Liver (tissue), 9 donors: ENCODE data around the gene PGBD4. TPM values are rescaled to one million over a fixed set of nuclear protein-coding genes. Genes with fewer than 3 reads are reported as not detected.

Experiments
- DNase-seq: peaks from one replicate; pipeline ENCODE4 v3.0.0-alpha.2; 2017; ENCODE audit warnings: low spot score
- H3K27ac ChIP-seq, 2 donors: one replicate each; pipeline ENCODE4 v1.7.0; 2013; ENCODE audit warnings: inconsistent platforms in 2 of 2, low read length in 2 of 2, control low read depth in 1 of 2, low read depth in 1 of 2, mild to moderate bottlenecking in 1 of 2
- H3K27me3 ChIP-seq, 4 donors: one replicate each; pipeline versions ENCODE4 v1.6.1 to v1.7.0; 2013; ENCODE audit warnings: low read length in 3 of 4, inconsistent platforms in 1 of 4, mild to moderate bottlenecking in 1 of 4, moderate library complexity in 1 of 4; ENCODE audit not compliant: control insufficient read depth in 4 of 4, insufficient read depth in 4 of 4
- H3K36me3 ChIP-seq, 4 donors: one replicate each; pipeline versions ENCODE4 v1.6.1 to v1.7.0; 2013; ENCODE audit warnings: low read length in 3 of 4, mild to moderate bottlenecking in 3 of 4, low read depth in 1 of 4, moderate library complexity in 1 of 4; ENCODE audit not compliant: control insufficient read depth in 4 of 4, insufficient read depth in 3 of 4
- H3K4me1 ChIP-seq, 4 donors: one replicate each; pipeline versions ENCODE4 v1.6.1 to v1.7.0; 2013; ENCODE audit warnings: low read length in 3 of 4, mild to moderate bottlenecking in 3 of 4, moderate library complexity in 1 of 4; ENCODE audit not compliant: control insufficient read depth in 4 of 4, insufficient read depth in 4 of 4
- H3K4me3 ChIP-seq, 3 donors: one replicate each; pipeline versions ENCODE4 v1.6.1 to v1.7.0; 2013; ENCODE audit warnings: low read length in 3 of 3, control low read depth in 1 of 3, low read depth in 1 of 3, mild to moderate bottlenecking in 1 of 3
- H3K9ac ChIP-seq, 2 donors: one replicate each; pipeline ENCODE4 v1.7.0; 2013; ENCODE audit warnings: low read length in 2 of 2, mild to moderate bottlenecking in 2 of 2, moderate library complexity in 2 of 2, control low read depth in 1 of 2, low read depth in 1 of 2
- H3K9me3 ChIP-seq, 4 donors: one replicate each; pipeline versions ENCODE4 v1.6.1 to v1.7.0; 2013; ENCODE audit warnings: low read length in 3 of 4; ENCODE audit not compliant: control insufficient read depth in 4 of 4
- EGR1 ChIP-seq, 2 donors: IDR thresholded peaks; 2 replicates each; pipeline ENCODE4 v1.6.1; 2016 to 2018; ENCODE audit warnings: antibody characterized with exemption in 2 of 2, low read depth in 2 of 2
- FOXA1 ChIP-seq: IDR thresholded peaks from 2 replicates; pipeline ENCODE4 v1.6.1; 2016; ENCODE audit warnings: antibody characterized with exemption
- FOXA2 ChIP-seq: IDR thresholded peaks from 2 replicates; pipeline ENCODE4 v1.6.1; 2016; ENCODE audit warnings: antibody characterized with exemption
- GABPA ChIP-seq, 2 donors: IDR thresholded peaks in 1 of 2; conservative IDR thresholded peaks in 1 of 2; 2 replicates each; pipeline ENCODE4 v1.6.1; 2016; ENCODE audit warnings: antibody characterized with exemption in 2 of 2, mild to moderate bottlenecking in 1 of 2, moderate library complexity in 1 of 2
- HNF4A ChIP-seq, 2 donors: conservative IDR thresholded peaks; 2 replicates each; pipeline ENCODE4 v1.6.1; 2016; ENCODE audit warnings: antibody characterized with exemption in 2 of 2, mild to moderate bottlenecking in 2 of 2
- JUND ChIP-seq, 2 donors: IDR thresholded peaks; 2 replicates each; pipeline ENCODE4 v1.6.1; 2016; ENCODE audit warnings: antibody characterized with exemption in 2 of 2
- RAD21 ChIP-seq, 2 donors: IDR thresholded peaks; 2 replicates each; pipeline ENCODE4 v1.6.1; 2016; ENCODE audit warnings: antibody characterized with exemption in 2 of 2, mild to moderate bottlenecking in 2 of 2
- SP1 ChIP-seq: IDR thresholded peaks from 2 replicates; pipeline ENCODE4 v1.6.1; 2018; ENCODE audit warnings: antibody characterized with exemption, mild to moderate bottlenecking
- YY1 ChIP-seq: IDR thresholded peaks from 2 replicates; pipeline ENCODE4 v1.6.1; 2016; ENCODE audit warnings: antibody characterized with exemption, mild to moderate bottlenecking
- WGBS: extraction: QIAGEN DNeasy Blood & Tissue Kit; methylation state at CpG from one replicate; pipeline ENCODE4 v1.1.7; 2013; 5-methylcytosine and 5-hydroxymethylcytosine counted together
- polyA plus RNA-seq, 2 donors: library from polyadenylated mRNA; stranded (reverse) in 1 of 2; unstranded in 1 of 2; fragments of 200-250 nt in 1 of 2; fragments of >200 nt in 1 of 2; fragmentation: Nextera tagmentation in 1 of 2; extraction: Ambion mirVana in 1 of 2; gene quantifications; one replicate each; pipeline versions ENCODE4 v1.2.1 to v1.2.3, GENCODE V29; 2013 to 2015
- total RNA-seq, 2 donors: library from RNA; depleted of rRNA; stranded (reverse); fragments of >200 nt; gene quantifications; one replicate each; pipeline ENCODE4 v1.2.3, GENCODE V29; 2014
- TF ChIP-seq, protein P1 (sequence below): fragments of 150-350 bp; IDR thresholded peaks from 2 replicates; pipeline ENCODE4 v1.5.1; 2017; ENCODE audit warnings: improper control_type of control experiment, low read depth, low read length; ENCODE audit not compliant: missing input control
- TF ChIP-seq, protein P2 (sequence below): IDR thresholded peaks from 2 replicates; pipeline ENCODE4 v1.6.1; 2016; ENCODE audit warnings: antibody characterized with exemption
- TF ChIP-seq, protein P3 (sequence below): IDR thresholded peaks from 2 replicates; pipeline ENCODE4 v1.6.1; 2016; ENCODE audit warnings: antibody characterized with exemption, mild to moderate bottlenecking
- TF ChIP-seq, protein P4 (sequence below): IDR thresholded peaks from 2 replicates; pipeline ENCODE4 v1.6.1; 2016; ENCODE audit warnings: antibody characterized with exemption
- TF ChIP-seq, protein P5 (sequence below): IDR thresholded peaks from 2 replicates; pipeline ENCODE4 v1.6.1; 2016; ENCODE audit warnings: antibody characterized with exemption
- donor health status: healthy.
- donor health status: healthy.
- donor health status: healthy.
- donor health status: healthy.
- donor health status: healthy.

Gene PGBD4
- total and polyA plus RNA-seq, 4 donors, result 0.39 to 1.1 (median 0.94) TPM

DNA sequence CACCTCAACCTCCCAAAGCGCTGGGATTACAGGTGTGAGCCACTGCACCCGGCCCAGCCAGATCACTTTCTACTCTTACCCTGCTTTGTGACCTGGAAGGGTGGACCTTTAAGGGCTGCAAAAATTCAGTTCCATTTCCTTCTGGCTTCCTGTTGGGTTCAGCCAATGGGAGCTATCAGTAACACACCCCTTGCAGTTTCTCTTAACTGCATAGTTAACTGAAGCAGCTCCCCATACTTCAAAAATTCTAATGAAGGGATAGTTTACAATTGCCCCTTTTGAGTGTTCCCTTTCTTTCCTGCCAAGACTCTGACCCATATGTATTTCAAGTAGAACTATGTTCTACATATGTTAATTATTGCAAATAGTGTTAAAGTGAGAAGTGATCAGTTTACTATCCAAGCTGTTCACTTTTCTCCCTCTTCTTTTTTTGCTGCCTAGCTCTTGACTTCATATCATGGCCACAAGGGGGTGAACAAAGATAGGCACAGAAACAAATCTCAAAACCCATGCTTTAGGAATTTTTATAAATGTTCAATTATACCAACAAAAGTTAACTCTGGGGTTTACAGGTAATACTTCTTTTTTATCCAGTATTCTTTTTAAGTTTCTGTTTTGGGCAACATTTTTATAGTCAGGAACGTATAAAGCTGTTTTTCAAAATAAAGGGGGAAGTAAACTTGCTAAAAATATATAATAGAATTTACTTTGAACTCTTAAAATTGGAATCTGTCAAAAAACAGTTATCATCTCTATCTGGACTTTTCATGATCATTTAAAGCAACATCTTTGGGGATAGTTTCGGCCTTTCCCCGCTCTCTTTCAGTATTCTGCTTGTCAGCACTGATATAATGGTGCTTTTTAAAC lies 8.1 kb downstream of the PGBD4 start:
- Histone ChIP-seq H3K27ac (no peak overlapping the region), H3K4me1 (peaks cover 0 to 10% (median 9%) of the 10 kb centered on the region in 4 donors), H3K27me3 (no peaks in the 10 kb centered on the region), H3K36me3 (no peaks in the 10 kb centered on the region), H3K4me3 (no peak overlapping the region), H3K9me3 (no peaks in the 10 kb centered on the region), H3K9ac (no peak overlapping the region)
- DNase-seq, result no peak
- TF ChIP-seq RAD21 (IDR thresholded peaks at IDR 0.05), result peak; percentile 86 to 87
- TF ChIP-seq, protein P1, sequence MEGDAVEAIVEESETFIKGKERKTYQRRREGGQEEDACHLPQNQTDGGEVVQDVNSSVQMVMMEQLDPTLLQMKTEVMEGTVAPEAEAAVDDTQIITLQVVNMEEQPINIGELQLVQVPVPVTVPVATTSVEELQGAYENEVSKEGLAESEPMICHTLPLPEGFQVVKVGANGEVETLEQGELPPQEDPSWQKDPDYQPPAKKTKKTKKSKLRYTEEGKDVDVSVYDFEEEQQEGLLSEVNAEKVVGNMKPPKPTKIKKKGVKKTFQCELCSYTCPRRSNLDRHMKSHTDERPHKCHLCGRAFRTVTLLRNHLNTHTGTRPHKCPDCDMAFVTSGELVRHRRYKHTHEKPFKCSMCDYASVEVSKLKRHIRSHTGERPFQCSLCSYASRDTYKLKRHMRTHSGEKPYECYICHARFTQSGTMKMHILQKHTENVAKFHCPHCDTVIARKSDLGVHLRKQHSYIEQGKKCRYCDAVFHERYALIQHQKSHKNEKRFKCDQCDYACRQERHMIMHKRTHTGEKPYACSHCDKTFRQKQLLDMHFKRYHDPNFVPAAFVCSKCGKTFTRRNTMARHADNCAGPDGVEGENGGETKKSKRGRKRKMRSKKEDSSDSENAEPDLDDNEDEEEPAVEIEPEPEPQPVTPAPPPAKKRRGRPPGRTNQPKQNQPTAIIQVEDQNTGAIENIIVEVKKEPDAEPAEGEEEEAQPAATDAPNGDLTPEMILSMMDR, result peak; percentile 62
- TF ChIP-seq, protein P2, sequence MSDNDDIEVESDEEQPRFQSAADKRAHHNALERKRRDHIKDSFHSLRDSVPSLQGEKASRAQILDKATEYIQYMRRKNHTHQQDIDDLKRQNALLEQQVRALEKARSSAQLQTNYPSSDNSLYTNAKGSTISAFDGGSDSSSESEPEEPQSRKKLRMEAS, result no peak
- TF ChIP-seq FOXA1, result no peak
- no peak for TF ChIP-seq JUND (IDR thresholded peaks at IDR 0.05)
- TF ChIP-seq, protein P3, sequence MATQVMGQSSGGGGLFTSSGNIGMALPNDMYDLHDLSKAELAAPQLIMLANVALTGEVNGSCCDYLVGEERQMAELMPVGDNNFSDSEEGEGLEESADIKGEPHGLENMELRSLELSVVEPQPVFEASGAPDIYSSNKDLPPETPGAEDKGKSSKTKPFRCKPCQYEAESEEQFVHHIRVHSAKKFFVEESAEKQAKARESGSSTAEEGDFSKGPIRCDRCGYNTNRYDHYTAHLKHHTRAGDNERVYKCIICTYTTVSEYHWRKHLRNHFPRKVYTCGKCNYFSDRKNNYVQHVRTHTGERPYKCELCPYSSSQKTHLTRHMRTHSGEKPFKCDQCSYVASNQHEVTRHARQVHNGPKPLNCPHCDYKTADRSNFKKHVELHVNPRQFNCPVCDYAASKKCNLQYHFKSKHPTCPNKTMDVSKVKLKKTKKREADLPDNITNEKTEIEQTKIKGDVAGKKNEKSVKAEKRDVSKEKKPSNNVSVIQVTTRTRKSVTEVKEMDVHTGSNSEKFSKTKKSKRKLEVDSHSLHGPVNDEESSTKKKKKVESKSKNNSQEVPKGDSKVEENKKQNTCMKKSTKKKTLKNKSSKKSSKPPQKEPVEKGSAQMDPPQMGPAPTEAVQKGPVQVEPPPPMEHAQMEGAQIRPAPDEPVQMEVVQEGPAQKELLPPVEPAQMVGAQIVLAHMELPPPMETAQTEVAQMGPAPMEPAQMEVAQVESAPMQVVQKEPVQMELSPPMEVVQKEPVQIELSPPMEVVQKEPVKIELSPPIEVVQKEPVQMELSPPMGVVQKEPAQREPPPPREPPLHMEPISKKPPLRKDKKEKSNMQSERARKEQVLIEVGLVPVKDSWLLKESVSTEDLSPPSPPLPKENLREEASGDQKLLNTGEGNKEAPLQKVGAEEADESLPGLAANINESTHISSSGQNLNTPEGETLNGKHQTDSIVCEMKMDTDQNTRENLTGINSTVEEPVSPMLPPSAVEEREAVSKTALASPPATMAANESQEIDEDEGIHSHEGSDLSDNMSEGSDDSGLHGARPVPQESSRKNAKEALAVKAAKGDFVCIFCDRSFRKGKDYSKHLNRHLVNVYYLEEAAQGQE, result no peak
- TF ChIP-seq, protein P4, sequence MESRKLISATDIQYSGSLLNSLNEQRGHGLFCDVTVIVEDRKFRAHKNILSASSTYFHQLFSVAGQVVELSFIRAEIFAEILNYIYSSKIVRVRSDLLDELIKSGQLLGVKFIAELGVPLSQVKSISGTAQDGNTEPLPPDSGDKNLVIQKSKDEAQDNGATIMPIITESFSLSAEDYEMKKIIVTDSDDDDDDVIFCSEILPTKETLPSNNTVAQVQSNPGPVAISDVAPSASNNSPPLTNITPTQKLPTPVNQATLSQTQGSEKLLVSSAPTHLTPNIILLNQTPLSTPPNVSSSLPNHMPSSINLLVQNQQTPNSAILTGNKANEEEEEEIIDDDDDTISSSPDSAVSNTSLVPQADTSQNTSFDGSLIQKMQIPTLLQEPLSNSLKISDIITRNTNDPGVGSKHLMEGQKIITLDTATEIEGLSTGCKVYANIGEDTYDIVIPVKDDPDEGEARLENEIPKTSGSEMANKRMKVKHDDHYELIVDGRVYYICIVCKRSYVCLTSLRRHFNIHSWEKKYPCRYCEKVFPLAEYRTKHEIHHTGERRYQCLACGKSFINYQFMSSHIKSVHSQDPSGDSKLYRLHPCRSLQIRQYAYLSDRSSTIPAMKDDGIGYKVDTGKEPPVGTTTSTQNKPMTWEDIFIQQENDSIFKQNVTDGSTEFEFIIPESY, result no peak
- peak in 1 of 2 donors; percentile 26 for TF ChIP-seq GABPA (IDR thresholded peaks at IDR 0.05 in 1 of 2, conservative IDR thresholded peaks at IDR 0.05 in 1 of 2)
- TF ChIP-seq HNF4A (conservative IDR thresholded peaks at IDR 0.05), result no peak
- TF ChIP-seq SP1, result no peak
- WGBS, result 70% methylated on average over 5 of the region's 5 CpGs

DNA sequence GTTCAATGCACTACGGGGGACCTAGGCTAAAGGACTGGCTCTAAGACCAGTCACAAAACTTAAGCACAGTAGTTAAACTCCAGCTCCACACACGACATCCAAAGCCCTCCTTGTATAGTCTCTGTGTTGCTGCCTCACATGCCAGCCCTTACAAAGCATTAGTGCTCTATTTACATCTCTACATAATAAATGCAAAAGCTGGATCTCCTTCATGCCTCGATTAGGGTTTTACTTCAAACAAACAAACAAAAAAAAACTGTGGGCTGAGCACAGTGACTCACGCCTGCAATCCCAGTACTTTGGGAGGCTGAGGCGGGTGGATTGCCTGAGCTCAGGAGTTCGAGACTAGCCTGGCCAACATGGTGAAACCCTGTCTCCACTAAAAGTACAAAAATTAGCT lies 9.6 kb downstream of the PGBD4 start:
- Histone ChIP-seq H3K36me3 (no peaks in the 10 kb centered on the region), H3K4me3 (no peak overlapping the region), H3K4me1 (peaks cover 0 to 11% (median 9%) of the 10 kb centered on the region in 4 donors), H3K9me3 (no peaks in the 10 kb centered on the region), H3K27me3 (no peaks in the 10 kb centered on the region), H3K9ac (no peak overlapping the region), H3K27ac (no peak overlapping the region)
- no peak for DNase-seq
- no peak for TF ChIP-seq SP1
- TF ChIP-seq, protein P1, result no peak
- no peak for TF ChIP-seq YY1
- TF ChIP-seq EGR1 (IDR thresholded peaks at IDR 0.05; ENCODE audit: low read depth in 2 of 2), result no peak
- TF ChIP-seq FOXA1, result no peak
- TF ChIP-seq, protein P5, sequence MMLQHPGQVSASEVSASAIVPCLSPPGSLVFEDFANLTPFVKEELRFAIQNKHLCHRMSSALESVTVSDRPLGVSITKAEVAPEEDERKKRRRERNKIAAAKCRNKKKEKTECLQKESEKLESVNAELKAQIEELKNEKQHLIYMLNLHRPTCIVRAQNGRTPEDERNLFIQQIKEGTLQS, result no peak
- no peak for TF ChIP-seq FOXA2
- TF ChIP-seq, protein P4, result no peak
- TF ChIP-seq JUND (IDR thresholded peaks at IDR 0.05), result no peak
- 73% methylated on average over 6 of the region's 6 CpGs for WGBS
